PC-9 (cell line): Measurements from ENCODE around the gene KIAA1671. TPM values are rescaled to one million over a fixed set of nuclear protein-coding genes. Genes with fewer than 3 reads are reported as not detected.

Experiments used
- BruUV-seq: library from RNA; stranded (reverse); fragments of 400-500 nt; replicated peaks from 2 replicates; lab custom pipeline; 2021; lab: Mats Ljungman, UMichigan
- CTCF ChIA-PET: fragments of 300-600 bp; sonication (Branson Sonifier 250); formaldehyde crosslinking; loops from one replicate; lab custom pipeline; 2022; ENCODE audit warnings: antibody characterized with exemption; lab: Charles Lee
- POLR2A ChIA-PET: fragments of 300-600 bp; sonication (Branson Sonifier 250); formaldehyde crosslinking; loops from one replicate; lab custom pipeline; 2022; ENCODE audit warnings: antibody characterized with exemption; ENCODE audit not compliant: unreplicated experiment; lab: Charles Lee
- DNase-seq, 2 experiments: peaks; one replicate each; pipeline versions ENCODE4 v3.0.0 to v3.0.0-alpha.2; 2015 to 2022; ENCODE audit warnings: mixed read lengths in 1 of 2
- H2AFZ ChIP-seq: fragments of 200-600 bp; sonication (generic); 2 replicates; pipeline ENCODE4 v1.8.1; 2017; ENCODE audit warnings: antibody characterized with exemption
- H3F3A ChIP-seq: fragments of 200-600 bp; sonication (generic); 2 replicates; pipeline ENCODE4 v1.8.1; 2017; ENCODE audit warnings: antibody characterized with exemption, mild to moderate bottlenecking, low read depth; ENCODE audit not compliant: insufficient read depth
- H3K27ac ChIP-seq: fragments of 200-600 bp; sonication (generic); 2 replicates; pipeline ENCODE4 v1.6.1; 2016; ENCODE audit warnings: mixed run types
- H3K27me3 ChIP-seq: fragments of 200-600 bp; sonication (generic); 2 replicates; pipeline ENCODE4 v1.6.1; 2016; ENCODE audit warnings: low read depth, mixed run types; ENCODE audit not compliant: insufficient read depth
- H3K36me3 ChIP-seq: fragments of 200-600 bp; sonication (generic); 2 replicates; pipeline ENCODE4 v1.6.1; 2016; ENCODE audit warnings: low read depth, mixed run types
- H3K4me1 ChIP-seq: fragments of 200-600 bp; sonication (generic); replicated peaks from 2 replicates; pipeline ENCODE4 v1.6.1; 2016; ENCODE audit warnings: mixed run types; ENCODE audit not compliant: insufficient read depth
- H3K4me2 ChIP-seq: fragments of 200-600 bp; sonication (generic); 2 replicates; pipeline ENCODE4 v1.6.1; 2017; ENCODE audit warnings: mixed run types
- H3K4me3 ChIP-seq: fragments of 200-600 bp; sonication (generic); 2 replicates; pipeline ENCODE4 v1.6.1; 2016; ENCODE audit warnings: mixed run types
- H3K79me2 ChIP-seq: fragments of 200-600 bp; sonication (generic); 2 replicates; pipeline ENCODE4 v1.6.1; 2017; ENCODE audit warnings: low read depth, mixed run types
- H3K9me2 ChIP-seq: fragments of 200-600 bp; sonication (generic); 2 replicates; pipeline ENCODE4 v1.8.1; 2017; ENCODE audit warnings: mild to moderate bottlenecking; ENCODE audit not compliant: insufficient read depth
- H3K9me3 ChIP-seq: fragments of 200-600 bp; sonication (generic); 2 replicates; pipeline ENCODE4 v1.8.1; 2016; ENCODE audit warnings: low read depth; ENCODE audit not compliant: insufficient read depth
- H4K20me1 ChIP-seq: fragments of 200-600 bp; sonication (generic); 2 replicates; pipeline ENCODE4 v1.8.1; 2017; ENCODE audit not compliant: insufficient read depth
- EZH2 ChIP-seq: fragments of 200-600 bp; sonication (generic); IDR thresholded peaks from 2 replicates; pipeline ENCODE4 v1.8.0; 2017; ENCODE audit warnings: antibody characterized with exemption, low read depth
- intact Hi-C: fragments of 100-400 bp; cut with micrococcal nuclease; formaldehyde crosslinking; loops from one replicate; pipeline ENCODE4 v1.10.0; 2022; ENCODE audit not compliant: unreplicated experiment
- total RNA-seq: library from RNA; stranded (reverse); gene quantifications from 2 replicates; pipeline ENCODE4 v1.2.3, GENCODE V29; 2021
- TF ChIP-seq, protein P1 (sequence below): fragments of 200-600 bp; sonication (generic); conservative IDR thresholded peaks from 2 replicates; pipeline ENCODE4 v1.6.1; 2017; ENCODE audit warnings: mixed run types, antibody characterized with exemption, mild to moderate bottlenecking, moderate library complexity

The KIAA1671 gene
- total RNA-seq, 1 experiment from 2014 or later: 44.3 TPM

DNA sequence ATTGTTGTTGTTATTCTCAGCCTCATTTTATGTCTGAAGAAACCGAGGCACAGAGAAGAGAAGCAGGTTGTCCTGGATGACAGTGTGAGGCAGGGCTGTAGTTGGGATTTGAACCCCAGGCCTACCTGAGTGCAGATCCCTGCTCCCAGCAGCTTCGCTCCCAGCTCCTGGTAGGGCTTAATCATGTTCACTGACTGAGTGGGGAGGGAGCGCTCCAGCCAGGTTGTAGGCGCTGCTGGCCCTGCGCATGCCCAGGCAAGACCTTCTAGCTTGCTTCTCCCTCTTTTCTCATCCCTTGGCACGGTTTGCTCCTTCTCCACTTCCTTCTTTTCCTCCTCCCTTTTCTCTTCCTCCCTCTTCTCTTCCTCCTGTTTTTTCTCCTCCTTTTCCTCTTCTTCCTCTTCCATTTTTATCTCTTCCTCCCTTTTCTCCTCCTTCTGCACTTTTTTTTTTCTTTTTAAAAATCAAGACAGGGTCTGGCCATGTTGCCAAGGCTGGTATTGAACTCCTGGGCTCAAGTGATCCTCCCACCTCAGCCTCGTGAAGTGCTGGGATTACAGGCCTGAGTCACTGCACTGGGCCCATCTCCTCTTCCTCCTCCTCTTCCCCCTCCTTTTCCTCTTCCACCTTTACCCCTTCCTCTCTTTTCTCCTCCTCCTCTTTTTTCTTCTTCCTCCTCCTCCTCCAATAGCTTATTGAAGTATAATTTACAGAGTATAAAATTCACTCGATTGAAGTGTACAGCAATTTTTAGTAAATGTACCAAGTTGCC, 109.3 kb downstream of the KIAA1671 start:
- Histone ChIP-seq H3K9me3 (no peaks in the 10 kb centered on the region), H3K9me2 (no peaks in the 10 kb centered on the region), H3F3A (peaks cover 4% of the 10 kb centered on the region; the same call in 1 of the 2 replicates), H3K36me3 (no peaks in the 10 kb centered on the region), H3K4me2 (no peak overlapping the region), H3K27me3 (no peaks in the 10 kb centered on the region), H2AFZ (no peak overlapping the region), H4K20me1 (peaks cover 7% of the 10 kb centered on the region), H3K4me3 (no peak overlapping the region), H3K27ac (no peak overlapping the region), H3K4me1 (no peaks in the 10 kb centered on the region), H3K79me2 (no peaks in the 10 kb centered on the region)
- TF ChIP-seq EZH2: no peak
- TF ChIP-seq, protein P1, sequence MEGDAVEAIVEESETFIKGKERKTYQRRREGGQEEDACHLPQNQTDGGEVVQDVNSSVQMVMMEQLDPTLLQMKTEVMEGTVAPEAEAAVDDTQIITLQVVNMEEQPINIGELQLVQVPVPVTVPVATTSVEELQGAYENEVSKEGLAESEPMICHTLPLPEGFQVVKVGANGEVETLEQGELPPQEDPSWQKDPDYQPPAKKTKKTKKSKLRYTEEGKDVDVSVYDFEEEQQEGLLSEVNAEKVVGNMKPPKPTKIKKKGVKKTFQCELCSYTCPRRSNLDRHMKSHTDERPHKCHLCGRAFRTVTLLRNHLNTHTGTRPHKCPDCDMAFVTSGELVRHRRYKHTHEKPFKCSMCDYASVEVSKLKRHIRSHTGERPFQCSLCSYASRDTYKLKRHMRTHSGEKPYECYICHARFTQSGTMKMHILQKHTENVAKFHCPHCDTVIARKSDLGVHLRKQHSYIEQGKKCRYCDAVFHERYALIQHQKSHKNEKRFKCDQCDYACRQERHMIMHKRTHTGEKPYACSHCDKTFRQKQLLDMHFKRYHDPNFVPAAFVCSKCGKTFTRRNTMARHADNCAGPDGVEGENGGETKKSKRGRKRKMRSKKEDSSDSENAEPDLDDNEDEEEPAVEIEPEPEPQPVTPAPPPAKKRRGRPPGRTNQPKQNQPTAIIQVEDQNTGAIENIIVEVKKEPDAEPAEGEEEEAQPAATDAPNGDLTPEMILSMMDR: no peak
- DNase-seq: no peak
- intact Hi-C loops: no loop called here
- BruUV-seq: no TSS peak
- ChIA-PET POLR2A (no interaction called here), CTCF (no interaction called here)

DNA sequence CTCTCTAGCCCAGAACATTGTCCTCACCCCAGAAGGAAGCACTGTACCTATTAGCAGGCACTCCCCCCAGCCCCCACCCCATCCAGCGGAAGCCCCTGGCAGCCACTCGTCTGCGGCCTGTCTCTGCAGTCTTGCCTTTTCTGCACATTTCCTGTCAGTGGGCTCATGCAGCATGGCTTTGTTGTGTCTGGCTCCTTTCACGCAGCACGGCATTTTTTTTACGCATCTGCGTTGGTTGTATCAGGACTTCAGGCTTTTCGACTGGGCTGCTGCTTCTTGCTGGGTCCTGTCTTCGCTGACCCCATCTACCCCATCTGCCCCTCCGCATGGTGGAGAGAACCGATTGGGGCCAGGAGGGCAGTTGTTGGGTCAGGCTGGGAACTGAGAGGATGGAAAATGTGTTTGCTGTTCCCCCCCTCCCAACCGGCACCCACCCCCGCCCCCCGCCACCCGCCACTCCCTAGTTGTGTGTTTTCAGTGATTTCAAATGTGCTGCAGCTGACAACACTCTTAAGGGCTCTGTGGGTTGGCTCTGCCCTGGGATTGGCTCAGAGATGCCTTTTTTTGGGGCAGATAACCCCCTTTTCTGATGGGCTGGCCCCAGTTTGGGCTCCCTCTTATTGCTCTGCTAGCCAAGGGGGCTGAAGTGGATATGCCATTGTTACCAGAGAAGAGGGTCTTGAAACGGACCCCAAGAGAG, 110.0 kb downstream of the KIAA1671 start:
- H3K27ac ChIP-seq: no peak overlapping the region
- H3K4me3 ChIP-seq: no peak overlapping the region
- H3K27me3 ChIP-seq: no peaks in the 10 kb centered on the region
- H3K4me1 ChIP-seq: no peaks in the 10 kb centered on the region
- H4K20me1 ChIP-seq: peaks cover 3% of the 10 kb centered on the region
- H3K9me3 ChIP-seq: no peaks in the 10 kb centered on the region
- no TSS peak for BruUV-seq
- ChIA-PET CTCF (no interaction called here), POLR2A (no interaction called here)
- H2AFZ ChIP-seq: no peak overlapping the region
- no peak for DNase-seq
- H3K36me3 ChIP-seq: no peaks in the 10 kb centered on the region
- no peaks in the 10 kb centered on the region for H3K9me2 ChIP-seq
- H3K79me2 ChIP-seq: no peaks in the 10 kb centered on the region
- no peak for TF ChIP-seq EZH2
- TF ChIP-seq, protein P1: no peak
- H3F3A ChIP-seq: no peaks in the 10 kb centered on the region
- no peak overlapping the region for H3K4me2 ChIP-seq
- intact Hi-C loops: no loop called here

- POLR2A ChIA-PET: no interaction called here
- CTCF ChIA-PET: no interaction called here
- Histone ChIP-seq H3K27ac (no peak overlapping the region), H3K9me3 (no peaks in the 10 kb centered on the region), H3K36me3 (no peaks in the 10 kb centered on the region), H2AFZ (no peak overlapping the region), H3K4me1 (no peaks in the 10 kb centered on the region), H3F3A (no peaks in the 10 kb centered on the region), H3K79me2 (no peaks in the 10 kb centered on the region), H3K4me2 (no peak overlapping the region), H4K20me1 (peaks cover 4% of the 10 kb centered on the region; the same call in 1 of the 2 replicates), H3K27me3 (no peaks in the 10 kb centered on the region), H3K9me2 (no peaks in the 10 kb centered on the region), H3K4me3 (no peak overlapping the region)
- intact Hi-C loops: no loop called here
- no TSS peak for BruUV-seq
- DNase-seq: no peak
- TF ChIP-seq, protein P1: no peak
- TF ChIP-seq EZH2: no peak
These were observed 112.5 kb downstream of the KIAA1671 start for GRCh38 chr22:25064894-25065560.
